B cell (primary cell): ENCODE results near the gene RPGR.

ENCODE experiments used
- CTCF ChIP-seq: fragments of 200-600 bp; IDR thresholded peaks from one replicate; pipeline ENCODE4 v1.8.0; 2022; ENCODE audit warnings: antibody characterized with exemption, mild to moderate bottlenecking
- EZH2 ChIP-seq: IDR thresholded peaks from 2 replicates; pipeline ENCODE4 v1.6.1; 2012; ENCODE audit warnings: borderline replicate concordance, low read depth, mild to moderate bottlenecking, moderate library complexity, low read length; ENCODE audit not compliant: insufficient read depth, poor library complexity, severe bottlenecking

GRCh38 chrX:38313190-38313589 is 14.1 kb downstream of the RPGR start:
- TF ChIP-seq EZH2 (no peak), CTCF (no peak)
